Embryonic facial prominence (tissue), 1 donor: ENCODE results near the gene PIP5K1B.
A peak's percentile ranks its signal among the peaks of the same experiment; 100 is the strongest.
"Not testable (repeated sequence)": the region's sequence is repeated elsewhere in the genome, so short reads cannot be mapped to it uniquely, and the experiment has no call there.

Source experiments
- DNase-seq: peaks from one replicate; pipeline ENCODE4 v3.0.0-alpha.2; 2016; ENCODE audit errors: extremely low spot score

PIP5K1B gene

DNA sequence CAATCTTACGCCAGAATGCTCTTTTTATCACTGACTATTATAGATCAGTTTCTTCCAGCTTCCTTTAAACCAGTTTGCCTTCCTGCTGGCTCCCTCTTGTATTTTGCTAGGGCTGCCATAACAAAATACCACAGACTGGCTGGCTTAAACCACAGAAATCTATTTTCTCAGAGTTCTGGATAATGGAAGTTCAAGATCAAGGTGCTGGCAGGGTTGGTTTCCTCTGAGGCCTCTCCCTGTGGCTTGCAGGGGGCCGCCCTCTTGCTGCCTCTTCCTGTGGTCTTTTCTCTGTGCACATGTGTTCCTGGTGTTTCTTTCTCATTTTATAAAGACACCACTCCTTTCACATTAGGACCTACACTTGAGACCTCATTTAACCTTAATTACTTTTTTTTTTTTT, 323.7 kb downstream of the PIP5K1B start:
- no peak for DNase-seq

DNA sequence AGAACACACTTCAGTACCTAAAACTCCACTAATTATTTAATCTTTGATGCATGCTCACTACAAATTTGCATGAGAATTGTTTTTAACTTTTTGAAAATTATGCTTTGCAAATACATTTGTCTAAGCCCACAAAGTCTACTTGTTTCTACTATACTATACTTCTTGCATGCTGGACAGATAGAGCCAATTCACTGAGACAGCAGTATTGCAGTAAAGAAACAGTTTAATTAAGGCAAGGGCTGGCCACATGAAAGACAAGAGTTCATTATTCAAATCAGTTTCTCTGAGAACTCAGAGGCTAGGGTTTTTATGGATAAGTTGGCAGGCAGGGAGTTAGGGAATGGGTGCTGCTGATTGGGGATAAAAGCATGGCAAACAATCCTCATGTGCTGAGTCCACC, 324.5 kb downstream of the PIP5K1B start:
- DNase-seq: no peak

DNA sequence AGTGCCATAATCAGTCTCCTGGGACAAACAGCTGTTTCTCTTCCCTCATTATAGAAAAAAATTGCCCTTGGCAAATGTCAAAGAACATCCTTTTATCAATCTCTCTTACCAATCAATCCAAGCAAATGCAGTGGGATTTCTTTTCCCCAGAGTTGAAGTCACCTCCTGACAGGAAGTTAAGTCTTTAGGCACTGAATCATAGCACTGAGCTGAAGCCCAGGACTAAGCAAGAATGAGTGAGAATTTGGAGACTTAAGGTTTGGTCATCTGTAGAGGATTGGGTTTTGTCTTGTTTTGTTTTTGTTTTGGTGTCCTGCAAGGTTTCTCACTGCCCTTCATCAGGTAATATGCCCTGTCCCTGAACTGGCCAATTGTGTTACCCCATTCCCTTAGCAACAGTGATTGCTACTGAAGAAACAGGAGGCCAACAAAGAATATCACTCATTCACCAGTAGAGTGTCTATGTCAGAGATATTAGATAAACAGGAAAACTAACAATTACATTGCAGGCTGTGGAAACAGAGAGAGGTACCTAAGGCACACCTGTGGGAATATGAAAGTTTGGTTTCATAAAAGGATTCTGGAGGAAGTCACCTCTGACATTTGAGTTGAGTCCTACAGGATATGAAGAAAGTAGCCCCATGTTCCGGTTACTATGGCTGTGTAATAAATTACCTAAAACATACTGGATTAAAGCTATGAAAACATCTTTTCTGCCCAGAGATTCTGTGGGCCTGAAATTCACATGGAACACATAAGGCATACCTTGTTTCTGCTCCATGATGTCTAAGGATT, 326.0 kb downstream of the PIP5K1B start:
- no peak for DNase-seq

DNA sequence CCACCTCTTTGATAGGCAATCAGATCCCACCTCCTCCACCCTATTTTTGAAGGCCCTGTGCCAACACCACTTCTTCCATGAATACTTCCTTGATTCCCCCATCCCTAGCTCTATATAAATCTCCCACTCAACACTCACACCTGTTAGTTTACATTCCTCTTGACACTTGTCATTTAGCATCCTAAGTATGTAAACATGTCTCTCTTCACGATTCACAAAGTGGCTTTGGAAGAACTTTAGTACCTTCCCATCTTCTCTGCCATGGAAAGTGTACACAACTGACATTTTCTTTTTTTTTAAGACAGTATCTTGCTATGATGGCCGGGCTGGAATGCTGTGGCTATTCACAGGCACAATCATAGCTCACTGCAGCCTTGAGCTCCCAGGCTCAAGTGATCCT, 329.0 kb downstream of the PIP5K1B start:
- no peak for DNase-seq

DNA sequence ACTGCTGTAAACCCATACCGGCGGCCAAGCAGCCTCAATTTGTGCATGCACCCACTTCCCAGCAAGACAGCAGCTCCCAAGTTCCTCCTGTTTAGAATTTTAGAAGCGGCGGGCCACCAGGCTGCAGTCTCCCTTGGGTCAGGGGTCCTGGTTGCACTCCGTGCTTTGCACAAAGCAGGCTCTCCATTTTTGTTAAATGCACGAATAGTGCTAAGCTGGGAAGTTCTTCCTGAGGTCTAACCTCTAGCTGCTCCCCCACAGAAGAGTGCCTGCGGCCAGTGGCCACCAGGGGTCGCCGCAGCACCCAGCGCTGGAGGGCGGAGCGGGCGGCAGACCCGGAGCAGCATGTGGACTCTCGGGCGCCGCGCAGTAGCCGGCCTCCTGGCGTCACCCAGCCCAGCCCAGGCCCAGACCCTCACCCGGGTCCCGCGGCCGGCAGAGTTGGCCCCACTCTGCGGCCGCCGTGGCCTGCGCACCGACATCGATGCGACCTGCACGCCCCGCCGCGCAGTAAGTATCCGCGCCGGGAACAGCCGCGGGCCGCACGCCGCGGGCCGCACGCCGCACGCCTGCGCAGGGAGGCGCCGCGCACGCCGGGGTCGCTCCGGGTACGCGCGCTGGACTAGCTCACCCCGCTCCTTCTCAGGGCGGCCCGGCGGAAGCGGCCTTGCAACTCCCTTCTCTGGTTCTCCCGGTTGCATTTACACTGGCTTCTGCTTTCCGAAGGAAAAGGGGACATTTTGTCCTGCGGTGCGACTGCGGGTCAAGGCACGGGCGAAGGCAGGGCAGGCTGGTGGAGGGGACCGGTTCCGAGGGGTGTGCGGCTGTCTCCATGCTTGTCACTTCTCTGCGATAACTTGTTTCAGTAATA, 330.6 kb downstream of the PIP5K1B start, which contains the start of gene FXN:
Gene FXN (plus strand): TSS at position 315 of the 871 bp plus-strand sequence. CDS start 31 bp downstream, at position 346.
- DNase-seq: peak; percentile 69

DNA sequence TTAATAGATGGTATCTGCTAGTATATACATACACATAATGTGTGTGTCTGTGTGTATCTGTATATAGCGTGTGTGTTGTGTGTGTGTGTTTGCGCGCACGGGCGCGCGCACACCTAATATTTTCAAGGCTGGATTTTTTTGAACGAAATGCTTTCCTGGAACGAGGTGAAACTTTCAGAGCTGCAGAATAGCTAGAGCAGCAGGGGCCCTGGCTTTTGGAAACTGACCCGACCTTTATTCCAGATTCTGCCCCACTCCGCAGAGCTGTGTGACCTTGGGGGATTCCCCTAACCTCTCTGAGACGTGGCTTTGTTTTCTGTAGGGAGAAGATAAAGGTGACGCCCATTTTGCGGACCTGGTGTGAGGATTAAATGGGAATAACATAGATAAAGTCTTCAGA, 331.3 kb downstream of the PIP5K1B start:
- DNase-seq: no peak

DNA sequence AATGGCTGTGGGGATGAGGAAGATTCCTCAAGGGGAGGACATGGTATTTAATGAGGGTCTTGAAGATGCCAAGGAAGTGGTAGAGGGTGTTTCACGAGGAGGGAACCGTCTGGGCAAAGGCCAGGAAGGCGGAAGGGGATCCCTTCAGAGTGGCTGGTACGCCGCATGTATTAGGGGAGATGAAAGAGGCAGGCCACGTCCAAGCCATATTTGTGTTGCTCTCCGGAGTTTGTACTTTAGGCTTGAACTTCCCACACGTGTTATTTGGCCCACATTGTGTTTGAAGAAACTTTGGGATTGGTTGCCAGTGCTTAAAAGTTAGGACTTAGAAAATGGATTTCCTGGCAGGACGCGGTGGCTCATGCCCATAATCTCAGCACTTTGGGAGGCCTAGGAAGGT, 331.8 kb downstream of the PIP5K1B start:
- no peak for DNase-seq

DNA sequence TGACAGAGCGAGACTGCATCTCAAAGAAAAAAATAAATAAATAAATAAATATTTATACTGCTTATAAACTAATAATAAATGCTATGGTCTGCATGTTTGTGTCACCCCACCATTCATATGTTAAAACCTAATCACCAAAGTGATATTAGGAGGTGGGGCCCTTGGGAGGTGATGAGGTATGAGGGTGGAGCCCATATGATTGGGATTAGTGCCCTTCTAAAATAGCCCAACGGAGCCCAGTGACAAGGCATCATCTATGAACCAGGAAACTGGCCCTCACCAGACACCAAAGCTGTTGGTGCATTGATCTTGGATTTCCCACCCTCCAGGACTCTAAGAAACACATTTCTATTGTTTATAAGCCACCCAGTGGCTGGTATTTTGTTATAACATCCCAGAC, 335.6 kb downstream of the PIP5K1B start:
- no peak for DNase-seq

DNA sequence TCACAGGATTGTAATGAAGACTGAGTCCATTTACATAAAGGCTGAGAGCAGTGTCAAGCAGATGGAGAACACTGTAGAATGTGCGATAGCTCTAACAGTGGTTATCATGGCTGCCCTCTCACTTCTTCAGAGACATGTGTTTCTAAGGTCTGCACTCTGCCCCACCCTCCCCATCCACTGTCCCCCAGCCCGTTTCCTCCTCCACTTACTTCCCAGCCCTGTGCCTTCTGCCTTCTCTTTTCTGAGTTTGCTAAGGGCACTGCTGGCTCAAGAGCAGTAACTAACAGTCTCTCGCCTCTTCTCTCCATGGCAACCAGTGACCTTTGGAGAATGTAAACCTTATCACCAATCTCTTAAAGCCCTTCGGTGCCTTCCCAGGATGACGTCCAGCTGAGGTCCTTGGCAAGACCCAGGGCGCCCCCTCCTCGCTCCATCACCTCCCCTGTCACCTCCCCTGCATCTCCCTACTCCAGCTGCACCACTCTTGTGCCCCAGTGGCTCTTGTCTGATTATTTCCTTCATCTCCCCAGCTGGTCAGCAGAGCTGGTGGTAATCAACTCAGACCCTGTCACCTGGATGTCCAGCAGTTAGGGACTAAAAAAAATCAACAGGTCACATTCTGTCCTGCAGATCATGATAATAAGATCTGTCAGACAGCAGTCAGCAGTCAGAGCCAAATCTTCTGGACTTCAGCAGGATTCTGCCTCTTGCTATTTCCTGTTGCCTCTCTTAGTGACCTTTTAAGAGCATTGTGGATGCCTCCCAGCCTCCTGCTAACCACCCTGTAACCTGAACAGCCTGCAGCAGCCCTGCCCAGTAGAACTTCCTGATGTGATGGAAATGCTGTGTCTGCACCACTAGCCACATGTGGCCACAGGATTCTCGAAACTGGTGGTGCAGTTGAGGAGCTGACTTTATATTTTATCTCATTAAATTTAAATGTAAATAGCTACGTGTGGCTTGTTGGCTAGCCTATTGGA, 339.5 kb downstream of the PIP5K1B start:
- no peak for DNase-seq

DNA sequence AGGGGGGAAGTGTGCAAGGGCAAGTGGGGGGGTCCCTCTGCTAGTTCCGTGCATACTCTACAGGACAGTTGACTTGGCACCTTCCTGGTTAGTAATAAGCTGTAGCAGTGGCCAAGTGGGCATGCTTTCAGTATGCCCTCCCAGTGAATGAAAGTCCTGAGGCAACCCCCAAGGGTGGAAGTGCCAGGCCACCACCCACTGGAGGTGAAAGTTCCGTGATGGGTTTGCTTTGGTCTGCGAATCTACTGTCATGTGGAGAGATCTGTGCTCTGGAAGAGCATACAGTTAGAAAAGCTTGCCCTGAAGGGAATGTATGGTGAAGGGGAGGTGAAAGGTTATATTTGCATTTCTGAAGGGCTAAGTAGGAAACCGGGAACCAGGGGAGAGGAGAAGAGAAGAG, 340.8 kb downstream of the PIP5K1B start:
- DNase-seq: no peak

DNA sequence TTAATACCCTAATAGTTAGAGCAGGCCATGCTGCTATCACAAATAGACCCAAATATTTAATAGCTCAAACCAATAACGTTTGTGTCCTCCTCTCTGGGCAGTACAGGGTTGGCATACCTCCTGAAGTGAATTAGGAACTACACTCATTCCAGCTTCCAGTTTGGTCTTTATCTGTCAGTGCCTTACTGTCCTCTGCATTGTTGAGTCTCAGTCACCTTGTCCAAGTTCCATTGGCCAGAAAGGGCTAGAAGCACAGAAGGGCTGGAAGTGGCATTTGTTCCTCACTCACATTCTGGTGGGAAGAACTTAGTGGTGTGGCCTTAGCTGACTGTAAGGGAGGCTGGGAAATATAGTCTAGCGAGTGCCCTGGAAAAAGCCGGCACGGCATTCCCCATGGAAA, 341.7 kb downstream of the PIP5K1B start:
- no peak for DNase-seq

DNA sequence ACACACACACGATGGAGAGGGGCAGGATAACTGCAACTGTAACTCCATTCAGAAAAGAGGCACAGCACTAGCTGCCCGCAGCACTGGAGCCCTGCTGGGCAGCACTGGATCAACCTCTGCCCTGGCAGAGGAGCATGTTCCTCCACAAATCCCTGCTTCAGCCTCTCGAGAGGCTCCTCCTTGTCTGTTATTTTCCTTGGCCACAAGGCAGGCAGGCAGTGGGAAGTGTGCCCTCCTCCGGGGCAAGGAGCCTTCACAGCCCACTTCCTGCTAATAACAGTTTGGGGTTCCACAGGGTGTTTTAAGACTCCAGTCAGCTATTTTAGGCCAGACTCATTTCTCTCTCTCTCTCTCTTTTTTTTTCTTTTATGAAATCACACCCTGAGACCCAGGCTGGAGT, 342.3 kb downstream of the PIP5K1B start:
- no peak for DNase-seq

DNA sequence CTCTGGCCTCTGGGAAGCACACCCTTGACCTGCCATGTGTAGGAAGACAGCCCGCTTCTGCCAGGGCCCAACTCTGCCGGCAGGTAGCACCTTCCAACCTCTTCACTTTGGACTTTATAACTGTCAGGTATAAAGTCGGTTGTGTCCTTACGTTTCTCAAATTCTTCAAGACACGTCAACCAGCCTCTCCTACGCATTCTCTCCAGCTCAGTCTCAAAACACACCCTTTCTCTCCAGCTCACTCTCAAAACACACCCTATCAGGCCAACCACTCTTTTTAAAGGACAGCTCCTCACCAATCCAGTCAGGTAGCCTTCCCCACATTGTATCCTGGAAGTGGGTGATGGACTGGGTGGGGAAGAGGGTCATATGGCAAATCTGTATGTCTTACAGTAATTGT, 344.1 kb downstream of the PIP5K1B start:
- DNase-seq: no peak

DNA sequence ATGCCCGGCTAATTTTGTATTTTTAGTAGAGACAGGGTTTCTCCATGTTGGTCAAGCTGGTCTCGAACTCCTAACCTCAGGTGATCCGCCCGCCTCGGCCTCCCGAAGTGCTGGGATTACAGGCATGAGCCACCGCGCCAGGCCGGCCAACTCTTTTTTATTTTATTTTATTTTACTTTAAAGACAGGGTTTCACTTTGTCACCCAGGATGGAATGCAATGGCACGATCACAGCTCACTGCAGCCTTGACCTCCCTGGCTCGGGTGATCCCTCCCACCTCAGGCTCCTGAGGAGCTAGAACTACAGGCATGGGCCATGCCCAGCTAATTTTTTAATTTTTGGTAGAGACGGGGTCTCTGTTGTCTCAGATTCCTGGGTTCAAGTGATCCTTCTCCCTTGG, 345.9 kb downstream of the PIP5K1B start:
- not testable (repeated sequence) for DNase-seq

DNA sequence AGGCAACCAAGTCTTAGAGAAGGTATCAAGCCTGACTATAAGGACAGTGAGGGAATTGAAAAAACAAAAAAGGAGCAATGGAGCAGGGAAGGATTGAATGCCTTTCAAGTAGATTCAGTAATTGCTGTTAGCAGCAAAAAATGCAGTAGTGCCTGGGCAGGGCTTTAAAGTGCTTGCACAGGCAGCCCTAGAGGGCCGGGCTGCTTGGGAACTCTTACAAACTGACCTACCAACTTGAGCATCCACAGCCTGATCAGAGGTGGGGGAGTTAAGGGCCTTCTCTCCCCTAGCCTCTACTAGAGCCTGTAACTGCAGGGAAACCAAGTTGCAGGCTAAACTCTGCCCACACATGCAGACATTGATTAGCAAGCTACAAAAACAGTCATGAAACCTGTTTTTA, 349.9 kb downstream of the PIP5K1B start:
- no peak for DNase-seq

DNA sequence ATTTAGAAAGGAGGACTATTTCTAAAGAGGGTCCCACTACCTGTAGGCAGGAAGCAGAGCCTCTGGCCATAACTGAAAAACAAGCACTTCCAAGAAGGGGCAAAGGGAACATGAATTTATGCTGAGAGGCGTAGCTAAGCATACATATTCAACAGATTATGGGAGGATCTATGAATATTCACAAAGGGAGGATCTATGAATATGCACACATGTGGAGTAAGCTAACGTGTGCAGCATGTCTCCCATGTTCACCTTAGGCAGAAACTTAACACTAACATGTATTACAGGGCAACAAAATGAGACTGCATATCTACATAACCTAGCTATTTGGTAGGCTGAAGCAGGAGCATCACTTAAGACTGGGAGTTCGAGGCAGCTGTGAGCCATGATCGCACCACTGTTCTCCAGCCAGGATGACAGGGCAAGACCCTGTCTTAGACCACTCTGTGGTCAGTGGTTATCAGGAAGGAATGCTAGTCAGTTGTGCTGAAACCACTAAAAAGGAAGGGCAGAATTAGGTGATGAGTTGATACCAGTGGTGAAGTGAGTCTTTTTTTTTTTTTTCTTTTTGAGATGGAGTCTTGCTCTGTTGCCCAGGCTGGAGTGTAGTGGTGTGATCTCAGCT, 351.3 kb downstream of the PIP5K1B start:
- no peak for DNase-seq

DNA sequence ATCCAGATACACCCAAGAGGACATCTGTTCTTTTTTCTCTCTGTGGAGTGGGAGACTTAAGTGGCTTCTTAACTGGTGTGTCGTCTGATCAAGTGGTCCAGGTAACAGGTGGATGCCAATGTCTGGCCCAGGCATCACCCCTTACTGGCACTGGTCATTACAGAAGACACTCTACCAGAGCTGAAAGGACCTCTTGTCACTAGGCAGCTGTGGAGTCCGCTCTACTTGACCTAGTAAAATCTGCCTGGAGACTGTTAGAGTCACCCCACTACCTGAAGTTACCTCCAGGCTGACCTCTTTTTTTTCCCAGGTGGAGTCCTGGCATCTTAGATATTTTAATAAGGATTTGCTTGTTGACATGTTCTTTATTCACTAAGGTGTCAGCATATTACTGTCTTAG, 353.1 kb downstream of the PIP5K1B start:
- no peak for DNase-seq
